SK-N-SH (cell line): ENCODE measurements around the gene PARD3B. TPM values are rescaled to one million over a fixed set of nuclear protein-coding genes. Genes with fewer than 3 reads are reported as not detected.

Experiments
- CTCF ChIA-PET: fragments of 300-600, 350-600 bp; formaldehyde crosslinking; extraction: SDS; loops from one replicate; lab custom pipeline; 2021; lab: Yijun Ruan, JAX
- POLR2A ChIA-PET: fragments of 350-600 bp; sonication (Branson Sonifier 250); formaldehyde crosslinking; extraction: SDS; loops from one replicate; lab custom pipeline; 2020; ENCODE audit warnings: antibody characterized with exemption, inconsistent platforms; lab: Yijun Ruan, JAX
- DNase-seq: peaks from one replicate; pipeline ENCODE4 v3.0.0; 2012
- H2AFZ ChIP-seq: fragments of 200-600 bp; sonication (generic); 2 replicates; pipeline ENCODE4 v1.8.1; 2016; ENCODE audit warnings: antibody characterized with exemption, mild to moderate bottlenecking, low read depth
- H3F3A ChIP-seq: fragments of 200-600 bp; sonication (generic); replicated peaks from 2 replicates; pipeline ENCODE3; 2016; ENCODE audit warnings: antibody characterized with exemption, mild to moderate bottlenecking; ENCODE audit not compliant: insufficient read depth
- H3K27ac ChIP-seq, 2 experiments: fragments of 200-500 bp in 1 of 2; fragments of 200-600 bp in 1 of 2; sonication (Bioruptor generic) in 1 of 2; sonication (generic), shearing (Covaris generic) in 1 of 2; 2 replicates each; pipeline versions ENCODE4 v1.5.1 to v1.6.1; 2014 to 2016; ENCODE audit warnings: low read depth in 2 of 2, inconsistent platforms in 1 of 2, low read length in 1 of 2, mild to moderate bottlenecking in 1 of 2, mixed read lengths in 1 of 2
- H3K27me3 ChIP-seq: fragments of 200-600 bp; sonication (generic), shearing (Covaris generic); 2 replicates; pipeline ENCODE4 v1.6.1; 2016; ENCODE audit warnings: mixed run types; ENCODE audit not compliant: insufficient read depth
- H3K36me3 ChIP-seq, 2 experiments: fragments of 200-500 bp in 1 of 2; fragments of 200-600 bp in 1 of 2; sonication (Bioruptor generic) in 1 of 2; sonication (generic) in 1 of 2; replicated peaks in 1 of 2; 2 replicates each; pipeline versions ENCODE3 to v1.5.1; 2014 to 2016; ENCODE audit warnings: low read length in 1 of 2, mild to moderate bottlenecking in 1 of 2; ENCODE audit not compliant: insufficient read depth in 2 of 2, control insufficient read depth in 1 of 2
- H3K4me1 ChIP-seq, 2 experiments: fragments of 200-500 bp in 1 of 2; fragments of 200-600 bp in 1 of 2; sonication (Bioruptor generic) in 1 of 2; sonication (generic), shearing (Covaris generic) in 1 of 2; 2 replicates each; pipeline versions ENCODE4 v1.5.1 to v1.6.1; 2014 to 2016; ENCODE audit warnings: low read depth in 1 of 2, low read length in 1 of 2, mixed run types in 1 of 2; ENCODE audit not compliant: insufficient read depth in 2 of 2, control insufficient read depth in 1 of 2
- H3K4me2 ChIP-seq: fragments of 200-600 bp; sonication (generic), shearing (Covaris generic); 2 replicates; pipeline ENCODE4 v1.6.1; 2017; ENCODE audit warnings: mixed run types
- H3K4me3 ChIP-seq, 2 experiments: fragments of 200-500 bp in 1 of 2; fragments of 200-600 bp in 1 of 2; sonication (Bioruptor generic) in 1 of 2; sonication (generic), shearing (Covaris generic) in 1 of 2; 2 replicates each; pipeline versions ENCODE4 v1.5.1 to v1.8.1; 2014 to 2016; ENCODE audit warnings: low read depth in 2 of 2, inconsistent platforms in 1 of 2, low read length in 1 of 2, mild to moderate bottlenecking in 1 of 2, mixed read lengths in 1 of 2, moderate library complexity in 1 of 2
- H3K79me2 ChIP-seq: fragments of 200-600 bp; sonication (generic); 2 replicates; pipeline ENCODE4 v1.8.1; 2017; ENCODE audit warnings: mild to moderate bottlenecking; ENCODE audit not compliant: insufficient read depth
- H3K9ac ChIP-seq: fragments of 200-600 bp; sonication (generic); 2 replicates; pipeline ENCODE4 v1.6.1; 2017; ENCODE audit warnings: mixed run types
- H3K9me2 ChIP-seq: fragments of 200-600 bp; sonication (generic); 2 replicates; pipeline ENCODE4 v1.6.1; 2017; ENCODE audit warnings: mixed run types
- H3K9me3 ChIP-seq: fragments of 200-600 bp; sonication (generic); 2 replicates; pipeline ENCODE4 v1.6.1; 2017; ENCODE audit warnings: mixed run types, mild to moderate bottlenecking, moderate library complexity
- H4K20me1 ChIP-seq: fragments of 200-600 bp; sonication (generic); 2 replicates; pipeline ENCODE4 v1.6.1; 2017; ENCODE audit warnings: mild to moderate bottlenecking, mixed run types; ENCODE audit not compliant: insufficient read depth
- CHD2 ChIP-seq: fragments of 150-350 bp; IDR thresholded peaks from 2 replicates; pipeline ENCODE4 v1.6.1; 2018; ENCODE audit warnings: low read length; ENCODE audit not compliant: partially characterized antibody
- CTCF ChIP-seq: fragments of 200-600 bp; sonication (generic); IDR thresholded peaks from 2 replicates; pipeline ENCODE4 v1.6.1; 2017; ENCODE audit warnings: antibody characterized with exemption, mild to moderate bottlenecking, moderate library complexity
- GABPA ChIP-seq: IDR thresholded peaks from 2 replicates; pipeline ENCODE4 v1.4.0; 2012; ENCODE audit warnings: low read depth, mild to moderate bottlenecking
- GATA2 ChIP-seq: sonication (generic); formaldehyde crosslinking; IDR thresholded peaks from 2 replicates; pipeline ENCODE4 v1.5.0; 2020; ENCODE audit warnings: mild to moderate bottlenecking, missing genetic modification reagents
- IRF3 ChIP-seq: fragments of 150-350 bp; IDR thresholded peaks from 2 replicates; pipeline ENCODE4 v1.6.1; 2016; ENCODE audit warnings: mild to moderate bottlenecking, low read depth, low read length
- MXI1 ChIP-seq: IDR thresholded peaks from 2 replicates; pipeline ENCODE4 v1.6.1; 2012; ENCODE audit warnings: mild to moderate bottlenecking, low read depth, low read length, improper control_type of control experiment
- PBX3 ChIP-seq: IDR thresholded peaks from 2 replicates; pipeline ENCODE4; 2012
- RCOR1 ChIP-seq: fragments of 150-350 bp; IDR thresholded peaks from 2 replicates; pipeline ENCODE4 v1.6.1; 2017; ENCODE audit warnings: antibody characterized with exemption, low read length
- REST ChIP-seq: IDR thresholded peaks from 2 replicates; pipeline ENCODE4 v1.6.1; 2012; ENCODE audit warnings: mild to moderate bottlenecking, low read depth, low read length, moderate library complexity
- RFX5 ChIP-seq: IDR thresholded peaks from 2 replicates; pipeline ENCODE4 v1.6.1; 2012; ENCODE audit warnings: mild to moderate bottlenecking, improper control_type of control experiment, low read length
- WGBS: methylation state at CpG from one replicate; pipeline ENCODE4 v1.1.6; 2017; ENCODE audit warnings: low lambda C conversion rate; 5-methylcytosine and 5-hydroxymethylcytosine counted together
- polyA plus RNA-seq, 3 experiments: library from polyadenylated mRNA; depleted of rRNA; stranded (reverse); fragments of >200 nt; gene quantifications; 2 replicates each; pipeline ENCODE4 v1.2.3, GENCODE V29; 2012

Gene PARD3B
- polyA plus RNA-seq, 1 of the 3 experiments (the other 2 are of a cell fraction) = 0.87 TPM

- no peaks in the 10 kb centered on the region for H4K20me1 ChIP-seq
- H2AFZ ChIP-seq = no peak overlapping the region
- no peaks in the 10 kb centered on the region for H3K36me3 ChIP-seq
- ChIA-PET CTCF (no interaction called here), POLR2A (no interaction called here)
- no peak overlapping the region for H3K4me2 ChIP-seq
- no peak for TF ChIP-seq GATA2 (CRISPR knock-in tag)
- H3K9me3 ChIP-seq = no peaks in the 10 kb centered on the region
- H3F3A ChIP-seq = no peaks in the 10 kb centered on the region
- H3K4me3 ChIP-seq = no peak overlapping the region
- H3K9me2 ChIP-seq = no peaks in the 10 kb centered on the region
- no peak for DNase-seq
- no peak overlapping the region for H3K9ac ChIP-seq
- H3K27me3 ChIP-seq = no peaks in the 10 kb centered on the region
- H3K79me2 ChIP-seq = no peaks in the 10 kb centered on the region
- WGBS = 93% methylated on average over 2 of the region's 2 CpGs
- no peaks in the 10 kb centered on the region for H3K4me1 ChIP-seq
- no peak overlapping the region for H3K27ac ChIP-seq
Observed at GRCh38 chr2:204794624-204795023, 249.3 kb downstream of the PARD3B start.

GRCh38 chr2:204795156-204795555, 249.9 kb downstream of the PARD3B start:
- H3K9ac ChIP-seq = no peak overlapping the region
- H3K4me2 ChIP-seq = no peak overlapping the region
- ChIA-PET POLR2A (no interaction called here), CTCF (no interaction called here)
- no peak for DNase-seq
- H3K4me3 ChIP-seq = no peak overlapping the region
- no peaks in the 10 kb centered on the region for H3K9me3 ChIP-seq
- H3K79me2 ChIP-seq = no peaks in the 10 kb centered on the region
- H3K9me2 ChIP-seq = no peaks in the 10 kb centered on the region
- H3F3A ChIP-seq = no peaks in the 10 kb centered on the region
- no peaks in the 10 kb centered on the region for H3K27me3 ChIP-seq
- H2AFZ ChIP-seq = no peak overlapping the region
- no peaks in the 10 kb centered on the region for H3K4me1 ChIP-seq
- WGBS = 38% methylated on average over 1 of the region's 1 CpG
- H3K27ac ChIP-seq = no peak overlapping the region
- no peaks in the 10 kb centered on the region for H4K20me1 ChIP-seq
- TF ChIP-seq RFX5 = no peak
- no peak for TF ChIP-seq MXI1
- H3K36me3 ChIP-seq = no peaks in the 10 kb centered on the region

- DNase-seq = no peak
- H3K27me3 ChIP-seq = no peaks in the 10 kb centered on the region
- H4K20me1 ChIP-seq = no peaks in the 10 kb centered on the region
- no peaks in the 10 kb centered on the region for H3F3A ChIP-seq
- no peaks in the 10 kb centered on the region for H3K9me3 ChIP-seq
- H3K4me1 ChIP-seq = no peaks in the 10 kb centered on the region
- H3K4me2 ChIP-seq = no peak overlapping the region
- no peak overlapping the region for H3K27ac ChIP-seq
- H2AFZ ChIP-seq = no peak overlapping the region
- ChIA-PET POLR2A (no interaction called here), CTCF (no interaction called here)
- no peaks in the 10 kb centered on the region for H3K9me2 ChIP-seq
- H3K9ac ChIP-seq = no peak overlapping the region
- no peaks in the 10 kb centered on the region for H3K79me2 ChIP-seq
- no peak overlapping the region for H3K4me3 ChIP-seq
- 93% methylated on average over 4 of the region's 4 CpGs for WGBS
- TF ChIP-seq REST (no peak), RCOR1 (no peak), CTCF (no peak), GABPA (no peak), PBX3 (no peak), IRF3 (no peak), CHD2 (no peak)
- no peaks in the 10 kb centered on the region for H3K36me3 ChIP-seq
Observed at GRCh38 chr2:204796581-204796980, 251.3 kb downstream of the PARD3B start.
